Adipocyte (in vitro differentiated cells): ENCODE measurements around the gene GAD1.

Source experiments
- DNase-seq: peaks from one replicate; pipeline ENCODE4 v3.0.0-alpha.2; 2015; ENCODE audit warnings: low read depth
- H3K27me3 ChIP-seq: replicated peaks from 2 replicates; pipeline ENCODE4 v1.7.0; 2013; ENCODE audit warnings: mild to moderate bottlenecking, low read length, moderate library complexity; ENCODE audit not compliant: control insufficient read depth, insufficient read depth
- H3K36me3 ChIP-seq: 2 replicates; pipeline ENCODE4 v1.7.0; 2013; ENCODE audit warnings: low read length, mild to moderate bottlenecking, moderate library complexity; ENCODE audit not compliant: control insufficient read depth, insufficient read depth, severe bottlenecking
- H3K4me1 ChIP-seq: 2 replicates; pipeline ENCODE4 v1.7.0; 2013; ENCODE audit warnings: mild to moderate bottlenecking, low read length, moderate library complexity; ENCODE audit not compliant: control insufficient read depth, insufficient read depth
- H3K4me3 ChIP-seq: 2 replicates; pipeline ENCODE4 v1.7.0; 2013; ENCODE audit warnings: mild to moderate bottlenecking, low read length, moderate library complexity
- H3K9ac ChIP-seq: 2 replicates; pipeline ENCODE4 v1.7.0; 2013; ENCODE audit warnings: mild to moderate bottlenecking, low read length, moderate library complexity
- H3K9me3 ChIP-seq: 2 replicates; pipeline ENCODE4 v1.7.0; 2013; ENCODE audit warnings: mild to moderate bottlenecking, low read length, moderate library complexity; ENCODE audit not compliant: control insufficient read depth

GAD1 gene

DNA sequence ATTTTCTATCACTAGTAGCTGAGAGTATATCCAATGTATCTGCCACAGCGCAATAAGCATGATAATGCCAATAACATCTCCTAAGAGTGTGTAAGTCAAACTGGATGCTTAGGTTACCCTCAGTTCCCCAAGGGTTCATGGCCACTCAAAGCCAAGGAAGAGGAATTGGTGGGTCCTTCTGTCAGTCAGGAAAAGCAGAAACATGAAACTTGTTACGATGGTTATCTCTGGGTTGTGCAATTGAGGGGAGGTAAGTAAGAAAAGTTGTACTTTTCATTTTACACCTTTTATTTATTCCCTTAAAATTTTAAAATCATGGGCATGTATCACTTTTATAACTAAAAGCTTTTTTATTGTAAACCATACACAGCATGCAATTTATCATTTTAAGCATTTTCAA, 10.1 kb upstream of the GAD1 start:
- Histone ChIP-seq H3K27me3 (peaks cover 18% of the 10 kb centered on the region), H3K9me3 (no peaks in the 10 kb centered on the region)
- DNase-seq: no peak

DNA sequence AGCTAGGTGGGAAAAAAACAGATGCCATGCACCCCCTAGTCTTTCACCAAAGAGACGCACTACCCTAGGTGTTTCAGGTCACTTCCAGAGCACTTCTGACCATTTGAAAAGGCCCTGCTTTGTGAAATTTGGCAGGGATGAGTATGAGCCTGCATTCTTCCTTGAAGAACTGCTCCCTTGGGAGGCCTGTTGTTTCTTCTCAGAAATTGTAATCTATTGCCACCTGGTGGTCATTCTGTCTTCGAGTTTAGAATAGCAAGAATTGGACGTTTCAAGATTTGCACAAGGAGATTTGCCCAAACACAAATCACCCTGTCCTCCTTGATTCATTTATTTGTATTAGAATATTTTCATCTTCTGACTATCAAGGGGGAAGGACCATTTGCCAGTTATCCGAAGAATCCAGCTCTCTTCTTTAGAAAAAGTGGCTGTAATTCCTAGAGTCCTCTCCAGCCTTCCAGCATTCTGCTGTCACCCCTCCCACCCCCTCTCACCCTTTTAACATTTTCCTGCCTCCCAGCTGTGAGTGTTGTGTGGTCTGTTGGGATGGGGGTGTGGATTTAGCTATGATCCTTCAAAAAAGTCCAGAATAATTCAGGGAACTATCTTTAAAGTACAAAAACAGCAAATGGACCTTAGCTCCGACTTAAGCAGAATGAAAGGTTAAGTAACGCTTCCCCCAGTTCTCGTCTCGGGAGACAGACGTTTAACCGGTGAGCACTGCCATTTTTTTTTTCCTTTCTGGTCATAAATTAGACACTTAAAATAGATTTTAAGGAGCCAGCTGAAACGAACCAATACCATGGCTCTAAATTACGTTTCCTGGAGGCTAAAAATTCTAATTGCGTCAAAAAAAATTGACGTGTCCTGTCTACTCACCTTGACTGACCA, 3.7 kb upstream of the GAD1 start:
- Histone ChIP-seq H3K27me3 (peaks cover 54% of the 10 kb centered on the region), H3K4me3 (no peak overlapping the region)
- peak; percentile 98 for DNase-seq

More for the DNA sequence above, 10.1 kb upstream of the GAD1 start:
- no peaks in the 10 kb centered on the region for H3K4me1 ChIP-seq
- no peaks in the 10 kb centered on the region for H3K36me3 ChIP-seq
- no peak overlapping the region for H3K9ac ChIP-seq
- no peak overlapping the region for H3K4me3 ChIP-seq

DNA sequence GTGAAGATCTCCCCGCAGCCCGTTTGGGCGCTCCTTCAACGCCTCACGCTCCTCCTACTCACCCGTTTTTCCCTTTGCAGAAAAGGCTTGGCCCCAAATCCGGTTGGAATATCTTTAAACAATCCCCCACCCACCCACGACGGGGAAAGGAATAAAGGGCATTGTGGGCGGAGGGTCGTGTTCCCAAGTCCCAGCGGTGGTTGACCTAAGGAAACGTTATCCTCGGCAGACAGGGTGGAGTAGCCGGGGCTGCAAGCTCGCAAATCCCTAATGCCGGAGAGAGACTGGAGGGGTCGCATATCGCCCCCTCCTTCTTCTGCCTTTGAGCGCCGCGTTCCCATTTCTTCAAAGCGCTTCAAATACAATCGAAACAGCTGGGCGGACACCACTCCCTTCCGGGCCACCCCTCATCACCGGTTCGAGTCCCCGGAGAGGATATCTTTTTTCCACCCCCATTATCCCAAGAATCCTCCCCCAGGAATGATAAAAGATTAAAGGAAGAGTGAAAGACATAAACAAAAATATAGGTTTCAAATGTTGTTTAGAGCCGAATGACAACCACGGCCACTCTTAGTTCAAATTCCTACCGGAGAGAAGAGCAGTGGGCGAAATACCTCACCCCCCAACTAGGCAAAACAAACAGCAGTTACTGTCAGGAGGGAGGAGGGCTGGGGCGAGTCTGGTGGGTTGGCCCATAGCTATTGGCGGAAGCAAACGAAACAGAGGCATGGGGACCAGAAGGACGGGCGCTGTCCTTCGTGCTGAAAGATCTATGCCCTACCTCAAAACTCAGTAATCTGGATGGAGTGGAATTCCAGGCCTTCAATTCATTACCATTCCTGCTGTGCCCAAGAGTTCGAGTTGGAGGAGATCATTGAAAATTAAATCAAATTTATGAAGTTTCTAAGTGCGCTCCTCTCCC, 2.8 kb upstream of the GAD1 start:
- peak; percentile 73 for DNase-seq
- H3K4me1 ChIP-seq: peaks cover 15% of the 10 kb centered on the region
- H3K4me3 ChIP-seq: no peak overlapping the region
- no peak overlapping the region for H3K9ac ChIP-seq
- no peaks in the 10 kb centered on the region for H3K9me3 ChIP-seq
- no peaks in the 10 kb centered on the region for H3K36me3 ChIP-seq
- H3K27me3 ChIP-seq: peaks cover 61% of the 10 kb centered on the region

More for the DNA sequence above, 3.7 kb upstream of the GAD1 start:
- H3K36me3 ChIP-seq: no peaks in the 10 kb centered on the region
- no peak overlapping the region for H3K9ac ChIP-seq
- peaks cover 15% of the 10 kb centered on the region for H3K4me1 ChIP-seq
- H3K9me3 ChIP-seq: no peaks in the 10 kb centered on the region

DNA sequence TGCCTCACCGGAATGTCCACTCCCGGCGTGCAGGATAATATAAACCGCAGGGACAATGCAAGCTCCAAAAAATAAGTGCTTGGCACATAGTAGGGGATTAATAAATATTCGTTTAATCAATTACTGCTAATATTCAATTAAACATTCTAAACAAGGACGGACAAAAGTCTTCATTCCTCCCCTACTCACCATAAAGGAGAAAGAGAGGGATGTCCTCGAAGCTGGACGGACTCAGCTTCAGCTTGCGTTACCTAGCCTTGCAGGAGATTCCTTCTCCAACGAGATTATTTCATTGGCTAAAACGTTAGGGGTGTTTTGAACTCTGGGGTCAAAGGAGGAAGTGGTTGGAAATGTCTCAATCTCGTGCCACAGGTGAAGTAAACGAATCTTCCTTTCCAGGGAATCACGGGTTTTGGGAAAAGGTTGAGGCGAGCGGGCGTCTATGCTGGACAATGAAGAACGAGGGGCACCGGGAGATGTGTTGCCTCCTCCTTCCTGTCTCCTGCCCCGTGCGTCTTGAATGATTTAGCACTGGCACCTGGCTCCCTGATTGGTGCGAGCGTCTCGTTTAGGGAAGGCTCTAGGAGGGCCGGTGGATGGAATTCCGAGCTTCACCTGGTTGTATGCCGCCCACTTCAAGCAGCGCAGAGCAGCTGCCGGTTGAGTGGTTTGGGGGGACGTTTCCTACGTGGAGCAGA, 2.0 kb upstream of the GAD1 start:
- Histone ChIP-seq H3K4me1 (peaks cover 15% of the 10 kb centered on the region), H3K4me3 (no peak overlapping the region), H3K27me3 (peaks cover 62% of the 10 kb centered on the region), H3K9ac (no peak overlapping the region), H3K36me3 (no peaks in the 10 kb centered on the region), H3K9me3 (no peaks in the 10 kb centered on the region)
- DNase-seq: no peak

DNA sequence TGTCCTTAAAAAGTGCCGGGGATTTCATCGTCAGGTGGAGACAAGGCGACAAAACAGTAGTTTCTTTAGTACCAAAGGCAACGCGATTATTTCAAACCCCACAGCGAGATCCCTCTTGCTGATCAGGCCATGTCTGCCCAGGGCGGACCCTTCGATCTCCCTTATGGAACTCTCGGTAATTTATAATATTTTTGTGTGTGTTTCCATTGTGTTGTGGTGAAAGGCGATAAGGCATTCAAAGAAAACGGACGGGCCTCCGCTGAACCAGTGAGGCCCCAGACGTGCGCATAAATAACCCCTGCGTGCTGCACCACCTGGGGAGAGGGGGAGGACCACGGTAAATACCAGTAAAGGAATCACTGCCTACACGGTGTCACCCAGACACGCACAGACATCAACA, 1.4 kb upstream of the GAD1 start:
- H3K4me3 ChIP-seq: no peak overlapping the region
- H3K36me3 ChIP-seq: no peaks in the 10 kb centered on the region
- no peak for DNase-seq
- peaks cover 65% of the 10 kb centered on the region for H3K27me3 ChIP-seq
- no peak overlapping the region for H3K9ac ChIP-seq
- H3K9me3 ChIP-seq: no peaks in the 10 kb centered on the region
- H3K4me1 ChIP-seq: peaks cover 15% of the 10 kb centered on the region

DNA sequence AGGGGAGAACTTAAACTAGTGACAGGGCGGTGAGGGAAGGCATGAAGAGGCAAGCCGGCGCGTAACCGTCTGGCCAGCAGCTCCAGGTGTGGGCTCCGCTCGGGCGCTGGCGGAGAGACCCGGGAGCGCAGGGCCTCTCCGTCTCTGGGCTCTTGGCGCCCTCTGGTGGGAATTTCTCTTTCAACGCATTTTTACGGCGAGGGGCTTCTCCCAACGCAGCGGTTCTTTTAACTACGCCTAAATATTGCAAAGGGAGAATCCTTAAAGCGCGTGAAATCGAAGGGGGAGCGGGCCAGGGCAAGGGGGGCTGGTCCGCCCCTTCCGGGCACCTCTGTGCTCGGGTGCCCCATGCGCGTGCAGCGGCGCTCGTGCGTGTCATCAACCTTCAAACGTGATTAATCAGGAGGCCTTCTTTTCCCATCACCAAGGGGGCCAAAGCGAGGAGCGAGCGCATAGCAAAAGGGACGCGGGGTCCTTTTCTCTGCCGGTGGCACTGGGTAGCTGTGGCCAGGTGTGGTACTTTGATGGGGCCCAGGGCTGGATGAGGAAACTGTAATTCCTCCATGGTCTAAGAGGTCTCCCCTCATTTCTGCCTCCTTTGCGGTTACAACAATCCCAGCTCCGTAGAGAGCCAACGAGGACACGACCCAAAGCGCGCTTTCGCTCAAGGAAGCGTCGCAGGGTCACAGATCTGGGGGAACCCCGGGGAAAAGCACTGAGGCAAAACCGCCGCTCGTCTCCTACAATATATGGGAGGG, 762 bp upstream of the GAD1 start:
- Histone ChIP-seq H3K27me3 (peaks cover 68% of the 10 kb centered on the region), H3K36me3 (no peaks in the 10 kb centered on the region), H3K9me3 (no peaks in the 10 kb centered on the region), H3K4me1 (peaks cover 15% of the 10 kb centered on the region), H3K9ac (no peak overlapping the region), H3K4me3 (peak overlapping the region; percentile 63)
- peak; percentile 73 for DNase-seq

DNA sequence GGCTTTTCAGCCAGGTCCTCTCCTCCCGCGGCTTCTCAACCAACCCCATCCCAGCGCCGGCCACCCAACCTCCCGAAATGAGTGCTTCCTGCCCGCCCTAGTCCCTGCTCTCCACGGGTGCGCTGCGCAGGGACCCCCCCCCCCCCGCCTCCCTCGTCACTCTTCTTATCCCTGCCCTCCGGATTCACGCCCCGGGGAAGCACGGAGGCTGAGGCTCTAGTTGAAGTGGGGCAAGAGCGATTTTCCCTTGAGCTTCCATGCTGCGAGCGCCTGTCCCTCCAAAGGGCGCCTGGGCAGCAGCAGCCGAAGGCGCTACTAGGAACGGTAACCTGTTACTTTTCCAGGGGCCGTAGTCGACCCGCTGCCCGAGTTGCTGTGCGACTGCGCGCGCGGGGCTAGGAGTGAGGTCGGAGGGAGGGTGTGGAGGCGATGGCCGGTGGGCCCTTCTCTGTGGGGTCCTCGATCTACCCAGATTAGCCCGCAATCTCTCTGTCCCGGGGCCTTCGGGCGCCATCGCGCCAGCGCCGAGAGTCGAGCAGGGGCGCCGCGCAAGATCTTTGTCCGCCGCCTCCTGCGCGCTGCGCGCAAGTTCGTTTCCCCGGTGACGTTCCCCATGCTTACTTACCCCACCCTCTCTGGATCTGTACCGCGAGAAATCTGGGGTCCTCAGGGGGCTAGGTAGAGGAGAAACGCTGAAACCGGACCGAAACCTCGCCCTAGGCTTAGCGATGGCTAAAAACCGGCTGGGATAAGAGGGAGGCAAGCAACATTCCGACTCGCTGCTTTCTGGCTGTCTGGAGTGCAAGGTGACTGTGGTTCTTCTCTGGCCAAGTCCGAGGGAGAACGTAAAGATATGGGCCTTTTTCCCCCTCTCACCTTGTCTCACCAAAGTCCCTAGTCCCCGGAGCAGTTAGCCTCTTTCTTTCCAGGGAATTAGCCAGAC, 677 bp downstream of the GAD1 start:
- no peak for DNase-seq
- H3K9ac ChIP-seq: no peak overlapping the region
- peaks cover 82% of the 10 kb centered on the region for H3K27me3 ChIP-seq
- H3K4me3 ChIP-seq: peak overlapping the region; percentile 57
- H3K4me1 ChIP-seq: peaks cover 22% of the 10 kb centered on the region
- H3K9me3 ChIP-seq: no peaks in the 10 kb centered on the region
- H3K36me3 ChIP-seq: no peaks in the 10 kb centered on the region

DNA sequence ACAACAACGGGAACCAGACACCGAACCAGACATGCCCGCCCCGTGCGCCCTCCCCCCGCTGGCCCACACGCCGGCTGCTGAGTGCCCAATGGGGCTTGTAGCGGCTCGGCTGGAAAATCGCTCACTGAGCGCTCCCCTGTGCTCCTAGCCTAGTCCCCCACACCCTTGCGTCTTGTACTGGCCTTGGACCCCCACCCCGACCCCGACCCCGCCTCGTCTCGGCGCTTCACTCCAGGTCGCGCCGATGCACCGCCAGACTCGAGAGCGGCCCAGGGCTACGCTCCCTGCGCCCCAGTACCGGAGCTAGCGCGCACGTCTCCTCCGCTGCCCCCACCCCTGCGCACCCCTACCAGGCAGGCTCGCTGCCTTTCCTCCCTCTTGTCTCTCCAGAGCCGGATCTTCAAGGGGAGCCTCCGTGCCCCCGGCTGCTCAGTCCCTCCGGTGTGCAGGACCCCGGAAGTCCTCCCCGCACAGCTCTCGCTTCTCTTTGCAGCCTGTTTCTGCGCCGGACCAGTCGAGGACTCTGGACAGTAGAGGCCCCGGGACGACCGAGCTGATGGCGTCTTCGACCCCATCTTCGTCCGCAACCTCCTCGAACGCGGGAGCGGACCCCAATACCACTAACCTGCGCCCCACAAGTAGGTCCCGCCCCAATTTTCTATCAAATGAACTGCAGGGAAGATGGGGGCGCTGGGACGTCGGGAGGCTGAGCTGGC, 1.5 kb downstream of the GAD1 start:
- Histone ChIP-seq H3K27me3 (peaks cover 85% of the 10 kb centered on the region), H3K9ac (no peak overlapping the region), H3K36me3 (no peaks in the 10 kb centered on the region), H3K9me3 (no peaks in the 10 kb centered on the region), H3K4me1 (peaks cover 27% of the 10 kb centered on the region), H3K4me3 (no peak overlapping the region)
- DNase-seq: no peak

DNA sequence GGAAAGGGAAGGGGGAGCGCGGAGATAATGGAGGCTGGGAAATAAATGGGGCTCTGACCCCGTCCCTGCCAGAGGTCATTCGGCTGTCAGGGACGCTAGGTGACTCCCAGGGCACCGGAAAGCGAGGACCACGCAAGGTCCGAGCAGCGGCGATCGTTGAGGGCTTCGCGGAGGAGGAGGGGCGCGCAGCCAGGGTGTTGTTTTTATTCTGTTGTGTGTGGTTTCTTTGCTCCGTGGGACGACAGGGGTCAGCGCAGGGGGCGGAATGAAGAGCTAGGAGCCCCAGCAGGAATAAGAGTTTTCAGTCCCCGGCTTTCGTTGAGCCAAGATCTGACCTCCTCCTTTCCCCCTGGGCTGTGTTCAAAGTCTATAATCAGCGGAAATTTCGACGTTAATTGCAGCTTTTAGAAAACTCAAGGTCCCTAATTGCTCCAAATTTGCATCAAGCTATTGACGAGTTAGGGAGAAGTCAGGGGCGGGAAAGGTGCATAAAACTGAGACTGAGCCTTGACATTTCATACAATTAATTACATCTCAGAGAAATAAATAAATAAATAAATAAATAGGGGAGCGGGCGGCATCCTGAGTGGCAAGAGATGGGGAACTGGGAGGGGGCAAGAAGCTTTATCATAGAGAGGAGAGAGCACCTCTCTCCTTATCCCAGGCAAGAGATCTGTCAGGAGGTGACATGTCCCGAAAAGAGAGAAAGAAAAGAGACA, 2.2 kb downstream of the GAD1 start:
- H3K27me3 ChIP-seq: peaks cover 81% of the 10 kb centered on the region

More for the DNA sequence above, 2.2 kb downstream of the GAD1 start:
- DNase-seq: no peak
- no peak overlapping the region for H3K9ac ChIP-seq
- no peak overlapping the region for H3K4me3 ChIP-seq
- peaks cover 27% of the 10 kb centered on the region for H3K4me1 ChIP-seq
- no peaks in the 10 kb centered on the region for H3K36me3 ChIP-seq
- H3K9me3 ChIP-seq: no peaks in the 10 kb centered on the region
